ENCODE results near the gene SPATA3. TPM values are rescaled to one million over a fixed set of nuclear protein-coding genes. Genes with fewer than 3 reads are reported as not detected.

SPATA3 gene
- polyA plus RNA-seq, 1 experiment, result not detected

DNA sequence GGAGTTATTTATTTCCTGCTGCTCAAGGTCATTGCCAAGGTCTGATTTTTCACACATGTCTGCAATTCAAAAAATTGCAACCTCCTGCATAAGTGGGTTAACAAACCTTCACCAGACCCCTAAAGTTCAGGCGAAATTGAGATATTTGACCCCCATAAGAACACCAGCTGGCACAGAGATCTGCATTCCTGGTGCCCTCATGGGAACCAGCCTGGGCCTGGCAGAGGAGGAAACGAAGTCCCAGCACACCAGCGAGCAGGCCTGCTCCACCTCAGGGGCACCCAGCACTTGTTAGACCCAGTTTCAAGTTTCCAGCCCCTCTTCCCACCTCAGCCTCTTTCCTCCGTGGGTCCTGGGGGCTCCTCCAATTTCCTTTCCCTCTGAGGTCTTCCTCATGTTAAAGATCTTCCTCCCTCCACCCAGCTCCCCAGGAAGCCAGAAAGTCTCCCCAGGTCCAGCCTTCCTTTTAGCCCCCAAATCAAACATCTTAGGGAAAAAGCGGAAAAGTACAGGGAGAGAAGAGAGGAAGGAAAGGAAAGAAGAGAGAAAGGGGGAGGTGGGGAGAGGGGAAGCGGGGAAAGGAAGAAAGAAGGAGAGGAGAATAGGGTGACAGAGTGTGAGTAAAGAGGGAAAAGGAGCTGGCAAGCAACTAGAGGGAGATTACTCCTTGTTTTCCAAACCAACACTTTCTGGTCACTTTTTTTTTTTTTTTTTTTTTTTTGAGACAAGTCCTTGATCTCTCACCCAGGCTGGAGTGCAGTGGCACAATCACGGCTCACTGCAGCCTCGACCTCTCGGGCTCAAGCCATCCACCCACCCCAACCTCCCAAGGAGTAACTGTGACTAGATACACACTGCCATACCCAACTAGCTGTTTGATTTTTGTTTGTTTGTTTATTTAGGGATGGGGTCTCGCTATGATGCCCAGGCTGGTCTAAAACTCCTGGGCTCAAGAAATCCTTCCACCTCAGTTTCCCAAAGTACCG is 37.5 kb downstream of the SPATA3 start:
- H3K9me3 ChIP-seq (ENCODE audit: control insufficient read depth, insufficient read depth, low read length), result no peaks in the 10 kb centered on the region
- POLR2A ChIA-PET, result interaction anchor here (0.5 kb wide), 1 partner anchor 582 kb away, joined by 4 read pairs; no protein-coding TSS in a partner anchor
- no peak overlapping the region for H3K4me3 ChIP-seq (ENCODE audit: low read depth, low read length)
- no peak overlapping the region for H3K27ac ChIP-seq (ENCODE audit: low read depth, low read length)
- CTCF ChIA-PET, result no interaction called here
- DNase-seq (ENCODE audit: low read depth, low spot score), result no peak
- TF ChIP-seq, protein P1, sequence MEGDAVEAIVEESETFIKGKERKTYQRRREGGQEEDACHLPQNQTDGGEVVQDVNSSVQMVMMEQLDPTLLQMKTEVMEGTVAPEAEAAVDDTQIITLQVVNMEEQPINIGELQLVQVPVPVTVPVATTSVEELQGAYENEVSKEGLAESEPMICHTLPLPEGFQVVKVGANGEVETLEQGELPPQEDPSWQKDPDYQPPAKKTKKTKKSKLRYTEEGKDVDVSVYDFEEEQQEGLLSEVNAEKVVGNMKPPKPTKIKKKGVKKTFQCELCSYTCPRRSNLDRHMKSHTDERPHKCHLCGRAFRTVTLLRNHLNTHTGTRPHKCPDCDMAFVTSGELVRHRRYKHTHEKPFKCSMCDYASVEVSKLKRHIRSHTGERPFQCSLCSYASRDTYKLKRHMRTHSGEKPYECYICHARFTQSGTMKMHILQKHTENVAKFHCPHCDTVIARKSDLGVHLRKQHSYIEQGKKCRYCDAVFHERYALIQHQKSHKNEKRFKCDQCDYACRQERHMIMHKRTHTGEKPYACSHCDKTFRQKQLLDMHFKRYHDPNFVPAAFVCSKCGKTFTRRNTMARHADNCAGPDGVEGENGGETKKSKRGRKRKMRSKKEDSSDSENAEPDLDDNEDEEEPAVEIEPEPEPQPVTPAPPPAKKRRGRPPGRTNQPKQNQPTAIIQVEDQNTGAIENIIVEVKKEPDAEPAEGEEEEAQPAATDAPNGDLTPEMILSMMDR (IDR thresholded peaks at IDR 0.05; ENCODE audit: low read depth, low read length), result no peak
- peaks cover 37% of the 10 kb centered on the region for H3K27me3 ChIP-seq (ENCODE audit: control insufficient read depth, insufficient read depth, low read length)

DNA sequence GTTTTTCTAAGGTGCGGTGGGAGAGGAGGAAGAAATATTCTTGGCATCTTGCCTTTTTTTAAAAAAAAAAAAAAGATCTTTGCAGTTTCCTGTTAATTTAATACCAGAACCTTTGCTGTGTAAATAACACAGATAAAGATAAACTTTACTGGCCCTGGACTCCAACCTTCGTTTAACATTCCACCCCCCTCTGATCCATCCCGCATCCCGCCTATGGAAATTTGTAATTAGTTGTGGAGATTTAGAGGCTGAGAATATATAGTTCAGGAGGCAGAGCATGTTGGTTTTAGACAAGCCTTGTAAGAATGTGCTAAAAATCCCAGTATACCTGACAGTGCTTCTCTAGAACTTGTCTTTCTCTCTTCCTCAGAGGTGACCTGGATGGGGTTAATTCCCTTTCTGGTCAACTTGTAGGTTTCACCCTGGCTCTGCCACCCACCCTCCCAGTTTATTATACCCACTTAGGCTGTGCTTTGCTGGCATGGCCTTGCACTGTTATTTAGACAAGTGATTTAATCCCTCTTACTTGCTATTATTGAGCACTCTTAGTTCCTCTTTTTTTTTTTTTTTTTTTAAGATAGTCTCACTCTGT is 38.5 kb downstream of the SPATA3 start:
- no peaks in the 10 kb centered on the region; the same call in 1 of the 2 replicates for H3K9me3 ChIP-seq (ENCODE audit: control insufficient read depth, insufficient read depth, low read length)
- H3K27me3 ChIP-seq (ENCODE audit: control insufficient read depth, insufficient read depth, low read length), result peaks cover 44% of the 10 kb centered on the region
- POLR2A ChIA-PET, result no interaction called here
- H3K4me3 ChIP-seq (ENCODE audit: low read depth, low read length), result no peak overlapping the region
- TF ChIP-seq, protein P1 (IDR thresholded peaks at IDR 0.05; ENCODE audit: low read depth, low read length), result no peak
- CTCF ChIA-PET, result no interaction called here
- no peak overlapping the region for H3K27ac ChIP-seq (ENCODE audit: low read depth, low read length)
- no peak for DNase-seq (ENCODE audit: low read depth, low spot score)

GRCh38 chr2:231036131-231036530 is 40.2 kb downstream of the SPATA3 start:
- no peaks in the 10 kb centered on the region; the same call in 1 of the 2 replicates for H3K9me3 ChIP-seq (ENCODE audit: control insufficient read depth, insufficient read depth, low read length)
- ChIA-PET CTCF (interaction anchor here (1.5 kb wide), 1 partner anchor 16 kb away, joined by 4 read pairs; no protein-coding TSS in a partner anchor), POLR2A (no interaction called here)

GRCh38 chr2:231036578-231037106 is 40.7 kb downstream of the SPATA3 start:
- no peak for DNase-seq (ENCODE audit: low read depth, low spot score)
- peaks cover 56% of the 10 kb centered on the region for H3K27me3 ChIP-seq (ENCODE audit: control insufficient read depth, insufficient read depth, low read length)
- H3K27ac ChIP-seq (ENCODE audit: low read depth, low read length), result no peak overlapping the region
- H3K4me3 ChIP-seq (ENCODE audit: low read depth, low read length), result no peak overlapping the region
- ChIA-PET POLR2A (no interaction called here), CTCF (interaction anchor here (0.6 to 1.5 kb wide), 2 partner anchors 16 to 527 kb away, joined by 3 to 4 read pairs; no protein-coding TSS in a partner anchor)
- TF ChIP-seq, protein P1 (IDR thresholded peaks at IDR 0.05; ENCODE audit: low read depth, low read length), result no peak
- H3K9me3 ChIP-seq (ENCODE audit: control insufficient read depth, insufficient read depth, low read length), result no peaks in the 10 kb centered on the region; the same call in 1 of the 2 replicates

More at GRCh38 chr2:231036131-231036530, 40.2 kb downstream of the SPATA3 start:
- Histone ChIP-seq H3K4me3 (ENCODE audit: low read depth, low read length) (no peak overlapping the region), H3K27ac (ENCODE audit: low read depth, low read length) (no peak overlapping the region), H3K27me3 (ENCODE audit: control insufficient read depth, insufficient read depth, low read length) (peaks cover 55% of the 10 kb centered on the region)
- DNase-seq (ENCODE audit: low read depth, low spot score), result no peak
- TF ChIP-seq, protein P1 (IDR thresholded peaks at IDR 0.05; ENCODE audit: low read depth, low read length), result no peak
